ENCODE data around the gene COMMD2. TPM values are rescaled to one million over a fixed set of nuclear protein-coding genes. Genes with fewer than 3 reads are reported as not detected.
A peak's percentile ranks its signal among the peaks of the same experiment; 100 is the strongest.

Gene COMMD2
- 10 to 100 TPM; 62.7 to 83.5 (median 80.9) TPM for polyA plus RNA-seq

DNA sequence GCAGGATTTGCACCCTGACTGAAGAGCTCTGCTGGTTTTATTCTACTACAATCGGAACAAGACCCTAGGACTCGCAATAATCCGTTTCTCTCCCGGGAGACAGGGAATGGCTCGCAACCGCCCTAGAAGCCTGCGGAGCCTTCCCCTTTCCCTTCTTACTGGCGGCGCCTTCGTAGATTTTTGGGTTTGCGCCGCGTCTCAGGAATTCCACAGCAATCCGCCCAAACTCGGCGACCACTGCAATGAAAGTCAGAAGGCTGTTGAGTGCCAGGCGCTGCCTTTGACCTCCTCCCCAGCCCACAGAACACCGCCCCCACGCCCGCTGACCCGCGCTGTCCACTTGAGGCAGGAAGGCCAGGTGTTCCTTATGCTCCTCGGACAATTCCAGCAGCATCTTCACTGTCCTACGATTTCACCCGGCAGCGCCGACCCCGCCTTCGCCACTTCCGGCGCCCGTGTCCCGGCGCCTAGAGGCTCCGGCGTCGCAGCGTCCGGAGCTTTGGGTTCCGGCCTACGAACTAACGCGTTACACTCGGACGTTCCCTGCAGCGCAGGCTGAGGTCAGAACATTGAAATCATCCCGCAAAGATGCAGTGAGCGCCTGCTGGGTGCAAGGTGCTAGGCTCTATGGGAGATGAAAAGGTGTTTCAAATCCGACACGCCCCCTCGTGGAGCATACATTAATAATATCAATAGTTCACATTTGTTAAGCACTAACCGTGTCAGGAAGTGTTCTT, at the start of gene COMMD2:
COMMD2 (minus strand) TSS at position 439 of the 737 bp plus-strand sequence; CDS start at position 394, 45 bp downstream.
- Mint-ChIP-seq H3K9me3 (no peaks in the 10 kb centered on the region), H3K4me1 (peaks cover 26 to 52% of the 10 kb centered on the region in 2 donors), H3K4me3 (peak within 1 kb of the TSS; percentile 96 to 98 (median 97)), H3K27me3 (ENCODE audit: low read depth in 3 of 3) (peaks cover 0 to 2% (median 1%) of the 10 kb centered on the region in 3 donors), H3K36me3 (peaks cover 7 to 20% (median 19%) of the 10 kb centered on the region in 3 donors), H3K27ac (peak within 1 kb of the TSS; percentile 86 to 93 (median 90))
- DNase-seq, result peak; percentile 67 to 73 (median 68)

DNA sequence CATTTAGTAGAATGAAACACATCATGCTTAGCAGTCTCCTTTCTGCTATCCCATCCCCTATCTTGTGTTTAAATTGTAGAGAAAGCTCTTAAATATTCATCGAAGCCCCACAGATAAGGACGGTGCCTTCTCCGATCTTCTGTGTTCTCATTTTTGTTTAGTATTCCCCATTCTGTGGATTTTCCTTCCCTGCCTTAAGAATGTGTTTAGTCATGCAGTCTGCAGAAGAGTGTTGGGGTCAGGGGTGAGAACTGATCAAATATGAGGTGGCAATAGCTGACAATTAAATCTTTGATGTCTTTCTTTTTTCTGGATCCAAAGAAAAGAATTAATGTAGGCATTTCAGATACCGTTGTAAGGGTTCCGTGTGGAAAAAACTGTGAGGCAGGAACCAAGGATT, 49.4 kb upstream of the COMMD2 start:
- no peaks in the 10 kb centered on the region for H3K36me3 Mint-ChIP-seq
- H3K27ac Mint-ChIP-seq, result no peak overlapping the region
- H3K9me3 Mint-ChIP-seq, result peaks cover 0 to 2% (median 0%) of the 10 kb centered on the region in 6 donors
- H3K4me3 Mint-ChIP-seq, result no peak overlapping the region
- peaks cover 3 to 10% (median 3%) of the 10 kb centered on the region in 3 donors for H3K27me3 Mint-ChIP-seq (ENCODE audit: low read depth in 3 of 3)
- H3K4me1 Mint-ChIP-seq, result peaks cover 0 to 4% of the 10 kb centered on the region in 2 donors
- DNase-seq, result no peak

DNA sequence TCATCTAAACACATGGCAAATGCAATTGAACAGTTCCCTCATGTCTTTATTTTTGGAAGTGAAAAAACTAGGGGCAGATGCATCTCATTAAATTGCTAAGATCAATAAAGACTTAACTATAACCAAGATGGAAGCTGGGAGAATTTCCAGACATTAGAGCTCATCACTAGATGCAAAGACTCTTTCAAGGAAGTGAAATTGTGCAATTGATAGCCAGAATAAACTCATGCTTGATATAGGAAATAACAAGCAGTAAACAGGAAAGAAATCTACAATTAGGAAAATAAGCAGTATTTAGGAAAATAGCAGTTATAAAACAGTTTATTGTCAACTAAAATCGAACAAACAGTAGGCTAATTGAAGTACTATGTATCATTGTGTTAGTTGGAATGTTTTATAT, 48.9 kb upstream of the COMMD2 start:
- Mint-ChIP-seq H3K36me3 (no peaks in the 10 kb centered on the region), H3K9me3 (peaks cover 0 to 2% (median 0%) of the 10 kb centered on the region in 6 donors), H3K4me1 (no peaks in the 10 kb centered on the region), H3K27ac (no peak overlapping the region), H3K4me3 (no peak overlapping the region), H3K27me3 (ENCODE audit: low read depth in 3 of 3) (peaks cover 0 to 6% (median 3%) of the 10 kb centered on the region in 3 donors)
- no peak for DNase-seq

DNA sequence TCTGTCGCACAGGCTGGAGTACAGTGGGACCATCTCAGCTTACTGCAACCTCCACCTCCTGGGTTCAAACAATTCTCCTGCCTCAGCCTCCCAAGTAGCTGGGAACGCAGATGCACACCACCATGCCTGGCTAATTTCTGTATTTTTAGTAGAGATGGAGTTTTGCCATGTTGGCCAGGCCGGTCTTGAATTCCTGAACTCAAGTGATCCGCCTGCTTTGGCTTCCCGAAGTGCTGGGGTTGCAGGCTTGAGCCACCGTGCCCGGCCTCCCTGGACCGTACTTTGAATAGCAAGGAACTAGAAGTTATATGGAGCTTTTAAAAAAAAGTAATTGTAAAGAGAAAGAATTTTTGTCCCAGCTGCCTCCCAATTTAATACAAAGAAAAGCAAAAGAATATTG, 48.4 kb upstream of the COMMD2 start:
- no peaks in the 10 kb centered on the region for H3K36me3 Mint-ChIP-seq
- H3K27me3 Mint-ChIP-seq (ENCODE audit: low read depth in 3 of 3), result peaks cover 0 to 6% (median 3%) of the 10 kb centered on the region in 3 donors
- no peak overlapping the region for H3K4me3 Mint-ChIP-seq
- H3K9me3 Mint-ChIP-seq, result peaks cover 0 to 1% (median 0%) of the 10 kb centered on the region in 6 donors
- no peak for DNase-seq
- H3K4me1 Mint-ChIP-seq, result no peaks in the 10 kb centered on the region
- no peak overlapping the region for H3K27ac Mint-ChIP-seq

DNA sequence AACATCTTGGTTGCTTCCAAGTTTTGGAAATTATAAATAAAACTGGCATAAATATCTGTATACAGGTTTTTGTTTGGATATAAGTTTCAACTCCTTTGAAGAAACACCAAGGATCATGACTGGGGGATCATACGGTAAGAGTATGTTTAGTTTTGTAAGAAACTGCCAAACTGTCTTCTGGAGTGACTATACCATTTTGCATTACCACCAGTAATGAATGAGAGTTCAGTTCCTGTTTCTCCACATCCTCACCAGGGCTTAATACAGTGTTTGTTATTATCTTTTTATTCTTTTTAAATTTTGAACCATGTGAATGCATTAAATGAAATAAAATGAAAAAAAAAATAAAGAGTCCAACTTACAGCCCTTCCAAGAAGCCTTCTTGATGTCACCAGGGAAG, 43.7 kb upstream of the COMMD2 start:
- Mint-ChIP-seq H3K27me3 (ENCODE audit: low read depth in 3 of 3) (peaks cover 0 to 10% (median 7%) of the 10 kb centered on the region in 3 donors), H3K4me1 (no peaks in the 10 kb centered on the region), H3K9me3 (peaks cover 0 to 1% (median 0%) of the 10 kb centered on the region in 6 donors), H3K4me3 (no peak overlapping the region), H3K27ac (no peak overlapping the region), H3K36me3 (no peaks in the 10 kb centered on the region)
- DNase-seq, result no peak

DNA sequence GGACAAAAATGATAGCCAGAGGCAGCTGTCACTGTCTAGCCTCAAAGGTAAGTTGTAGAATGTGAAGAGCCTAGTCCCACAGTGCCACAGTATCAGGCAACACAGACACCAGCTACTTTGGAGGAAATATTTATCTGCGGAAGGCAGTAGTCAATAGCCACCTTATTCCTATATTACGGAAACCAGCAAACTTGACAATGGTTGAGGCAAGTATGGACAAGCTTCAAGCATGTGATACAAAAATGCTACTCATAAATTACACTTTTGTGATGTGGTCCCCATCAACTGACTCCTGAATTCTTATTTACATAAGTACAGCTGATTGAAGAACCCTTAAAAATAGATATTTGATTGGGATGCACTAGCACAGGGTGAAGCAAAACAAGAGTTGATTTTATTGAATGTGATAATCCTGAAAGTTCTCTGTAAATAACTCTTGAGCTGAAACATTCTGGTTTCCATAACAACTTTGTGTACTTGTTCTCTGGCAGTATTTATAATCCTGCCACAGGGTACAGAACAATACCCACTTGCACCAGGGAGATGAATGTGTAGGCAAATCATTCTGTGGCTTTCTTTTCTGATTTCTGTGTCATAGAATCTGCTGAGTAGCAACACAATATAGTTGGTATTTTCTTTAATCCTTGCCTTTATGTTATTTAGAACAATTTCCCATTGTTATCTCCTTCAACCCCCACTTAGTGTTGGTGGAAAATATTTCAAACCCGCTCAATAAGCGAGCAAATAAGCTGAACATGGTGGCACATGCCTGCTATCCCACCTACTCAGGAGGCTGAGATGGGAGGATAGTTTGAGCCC, 40.4 kb upstream of the COMMD2 start, which contains the start of gene ANKUB1:
ANKUB1 (minus strand) TSS at position 103 of the 819 bp plus-strand sequence. CDS start 188 bp downstream, outside the sequence.
- Mint-ChIP-seq H3K9me3 (no peaks in the 10 kb centered on the region), H3K4me3 (no peak within 1 kb of the TSS), H3K36me3 (no peaks in the 10 kb centered on the region), H3K27ac (peak within 1 kb of the TSS in 1 of 6 donors; percentile 42), H3K4me1 (no peaks in the 10 kb centered on the region), H3K27me3 (ENCODE audit: low read depth in 3 of 3) (peaks cover 3 to 15% (median 7%) of the 10 kb centered on the region in 3 donors)
- DNase-seq, result no peak

DNA sequence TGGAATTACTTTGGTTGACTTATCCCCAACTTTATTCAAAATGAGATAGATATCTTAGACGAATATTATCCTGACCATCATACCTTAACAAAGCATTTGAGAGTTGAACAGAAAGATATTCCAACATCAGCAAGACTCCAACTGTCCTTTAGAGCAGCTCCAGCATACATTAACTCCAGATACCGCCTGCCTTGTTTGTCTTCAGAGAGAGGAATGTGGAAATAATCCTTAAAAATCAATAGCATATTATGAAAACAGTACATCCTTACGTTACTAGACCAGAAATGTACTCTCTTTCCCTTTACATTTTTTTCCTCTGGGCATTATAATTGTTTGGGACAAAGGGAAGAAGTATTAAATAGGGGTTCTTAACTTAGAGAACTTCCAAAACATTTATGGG, 38.4 kb upstream of the COMMD2 start:
- H3K9me3 Mint-ChIP-seq, result peaks cover 0 to 6% (median 0%) of the 10 kb centered on the region in 6 donors
- H3K36me3 Mint-ChIP-seq, result no peaks in the 10 kb centered on the region
- peaks cover 4 to 20% (median 6%) of the 10 kb centered on the region in 3 donors for H3K27me3 Mint-ChIP-seq (ENCODE audit: low read depth in 3 of 3)
- H3K4me3 Mint-ChIP-seq, result no peak overlapping the region
- H3K27ac Mint-ChIP-seq, result no peak overlapping the region
- H3K4me1 Mint-ChIP-seq, result no peaks in the 10 kb centered on the region
- DNase-seq, result no peak

DNA sequence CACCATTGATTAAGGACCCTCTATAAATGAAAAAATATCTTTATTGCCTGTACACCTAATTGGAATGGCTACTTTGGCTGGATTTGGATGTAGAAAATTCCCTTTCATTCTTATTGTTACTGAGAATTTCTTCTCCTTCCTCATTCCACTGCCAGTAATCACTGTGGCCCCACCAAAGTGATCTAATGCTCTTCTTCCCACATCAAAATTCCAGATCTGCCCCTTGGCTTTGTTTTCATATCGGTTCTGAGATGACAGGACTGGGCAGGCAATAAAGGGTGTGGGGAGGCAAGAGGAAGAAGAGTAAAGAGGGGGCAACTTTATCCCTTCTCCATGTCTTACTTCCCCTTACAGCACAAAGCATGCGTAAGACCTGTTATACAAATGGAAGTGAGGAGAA, 38.0 kb upstream of the COMMD2 start:
- H3K4me1 Mint-ChIP-seq, result no peaks in the 10 kb centered on the region
- no peak for DNase-seq
- peaks cover 0 to 6% (median 0%) of the 10 kb centered on the region in 6 donors for H3K9me3 Mint-ChIP-seq
- H3K27ac Mint-ChIP-seq, result no peak overlapping the region
- H3K36me3 Mint-ChIP-seq, result no peaks in the 10 kb centered on the region
- no peak overlapping the region for H3K4me3 Mint-ChIP-seq
- peaks cover 4 to 24% (median 6%) of the 10 kb centered on the region in 3 donors for H3K27me3 Mint-ChIP-seq (ENCODE audit: low read depth in 3 of 3)

DNA sequence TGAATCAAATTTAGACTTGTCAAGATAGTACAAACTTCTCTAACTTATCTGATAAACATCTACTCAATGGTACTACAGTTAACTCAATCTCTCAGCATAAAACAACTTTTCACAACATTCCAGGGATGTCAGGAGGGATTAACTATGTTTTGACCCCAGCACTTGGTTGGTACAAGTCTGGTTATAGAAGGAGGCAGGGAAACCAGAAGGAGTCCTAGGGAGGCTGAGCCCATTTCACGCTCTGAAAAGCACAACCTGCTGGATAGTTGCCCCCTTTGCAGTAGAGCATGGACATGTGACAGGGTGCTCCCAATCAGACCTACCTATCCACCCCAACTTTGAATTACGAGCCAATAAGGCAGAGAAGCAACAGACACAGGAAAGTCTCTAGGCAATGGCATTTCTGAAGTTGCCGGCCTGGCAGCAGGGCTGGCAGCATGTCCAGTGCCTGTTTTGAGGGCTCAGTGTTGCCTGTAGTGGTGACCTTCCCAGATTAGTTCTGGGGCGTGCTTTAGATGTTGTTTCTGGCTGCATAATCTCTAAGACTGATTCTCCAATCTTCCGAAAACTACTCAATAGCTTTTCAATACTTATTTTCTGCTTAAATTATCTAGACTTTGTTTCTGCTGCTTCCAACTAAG, 31.9 kb upstream of the COMMD2 start:
- DNase-seq, result no peak
- H3K4me3 Mint-ChIP-seq, result no peak overlapping the region
- peaks cover 1 to 9% (median 2%) of the 10 kb centered on the region in 3 donors for H3K27me3 Mint-ChIP-seq (ENCODE audit: low read depth in 3 of 3)
- H3K4me1 Mint-ChIP-seq, result no peaks in the 10 kb centered on the region
- no peaks in the 10 kb centered on the region for H3K36me3 Mint-ChIP-seq
- H3K27ac Mint-ChIP-seq, result no peak overlapping the region
- peaks cover 0 to 6% (median 0%) of the 10 kb centered on the region in 6 donors for H3K9me3 Mint-ChIP-seq

DNA sequence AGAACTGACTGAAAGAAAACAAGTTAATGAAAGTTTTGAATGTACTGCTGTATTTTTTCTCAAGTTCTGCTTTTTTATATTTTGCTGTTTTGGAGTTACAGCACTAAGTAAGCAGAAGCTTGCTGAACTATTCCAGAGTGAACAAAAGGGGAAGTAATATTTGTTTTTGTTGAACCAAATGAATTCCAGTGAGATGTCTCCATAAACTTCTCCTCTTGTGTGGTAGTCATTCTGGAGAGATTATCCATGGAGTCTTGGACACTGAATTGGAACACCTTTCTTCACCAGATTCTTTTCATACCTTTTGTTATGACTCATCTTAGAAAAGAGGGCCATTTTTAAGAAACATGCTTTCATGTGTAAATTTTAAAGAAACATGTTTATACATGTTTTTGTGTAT, 31.3 kb upstream of the COMMD2 start:
- Mint-ChIP-seq H3K4me3 (no peak overlapping the region), H3K27me3 (ENCODE audit: low read depth in 3 of 3) (peaks cover 1 to 9% (median 2%) of the 10 kb centered on the region in 3 donors), H3K27ac (no peak overlapping the region), H3K4me1 (no peaks in the 10 kb centered on the region), H3K36me3 (no peaks in the 10 kb centered on the region), H3K9me3 (peaks cover 0 to 6% (median 0%) of the 10 kb centered on the region in 6 donors)
- no peak for DNase-seq

DNA sequence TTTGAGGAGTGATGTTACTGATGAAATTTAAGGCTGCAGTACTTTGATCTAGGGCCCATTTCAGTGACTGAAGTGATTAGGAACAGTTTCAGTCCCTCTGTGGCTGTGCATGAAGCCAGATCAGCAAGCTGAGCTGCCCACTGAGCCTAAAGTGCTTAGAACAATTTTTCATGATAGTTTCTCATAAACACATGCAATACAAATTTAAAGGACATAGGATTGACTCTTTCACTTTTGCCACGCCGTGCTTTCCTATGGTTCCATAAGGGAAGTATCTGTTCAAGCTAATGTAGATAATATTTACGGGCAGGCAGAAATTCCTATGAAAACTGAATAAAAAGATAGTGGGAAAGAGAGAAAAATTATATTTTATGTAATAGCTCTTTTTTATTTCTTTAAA, 29.5 kb upstream of the COMMD2 start:
- Mint-ChIP-seq H3K27me3 (ENCODE audit: low read depth in 3 of 3) (peaks cover 2 to 7% (median 4%) of the 10 kb centered on the region in 3 donors), H3K9me3 (peaks cover 0 to 5% (median 0%) of the 10 kb centered on the region in 6 donors), H3K4me3 (no peak overlapping the region), H3K4me1 (no peaks in the 10 kb centered on the region), H3K27ac (no peak overlapping the region), H3K36me3 (no peaks in the 10 kb centered on the region)
- DNase-seq, result no peak

DNA sequence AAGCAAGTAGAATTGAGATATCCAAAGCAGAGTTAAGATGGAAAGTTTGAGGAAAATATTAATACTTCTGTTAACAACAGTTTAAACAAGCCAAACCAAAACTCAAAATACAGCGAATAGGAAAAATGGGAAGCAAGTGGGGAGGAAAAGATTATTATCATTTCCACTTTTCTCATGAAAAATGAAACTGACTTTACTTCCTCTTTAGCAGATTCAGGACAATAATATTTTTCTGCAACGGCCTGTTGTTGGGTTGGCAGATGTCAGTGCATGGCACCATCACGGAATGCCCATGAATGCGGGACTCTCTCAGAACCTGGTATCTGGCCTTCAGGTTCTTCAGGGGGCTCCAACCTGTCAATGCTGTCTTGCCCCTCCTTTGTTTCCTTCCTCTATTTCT, 28.9 kb upstream of the COMMD2 start:
- Mint-ChIP-seq H3K9me3 (no peaks in the 10 kb centered on the region), H3K4me1 (no peaks in the 10 kb centered on the region), H3K27ac (peak overlapping the region in 1 of 6 donors; percentile 31)

DNA sequence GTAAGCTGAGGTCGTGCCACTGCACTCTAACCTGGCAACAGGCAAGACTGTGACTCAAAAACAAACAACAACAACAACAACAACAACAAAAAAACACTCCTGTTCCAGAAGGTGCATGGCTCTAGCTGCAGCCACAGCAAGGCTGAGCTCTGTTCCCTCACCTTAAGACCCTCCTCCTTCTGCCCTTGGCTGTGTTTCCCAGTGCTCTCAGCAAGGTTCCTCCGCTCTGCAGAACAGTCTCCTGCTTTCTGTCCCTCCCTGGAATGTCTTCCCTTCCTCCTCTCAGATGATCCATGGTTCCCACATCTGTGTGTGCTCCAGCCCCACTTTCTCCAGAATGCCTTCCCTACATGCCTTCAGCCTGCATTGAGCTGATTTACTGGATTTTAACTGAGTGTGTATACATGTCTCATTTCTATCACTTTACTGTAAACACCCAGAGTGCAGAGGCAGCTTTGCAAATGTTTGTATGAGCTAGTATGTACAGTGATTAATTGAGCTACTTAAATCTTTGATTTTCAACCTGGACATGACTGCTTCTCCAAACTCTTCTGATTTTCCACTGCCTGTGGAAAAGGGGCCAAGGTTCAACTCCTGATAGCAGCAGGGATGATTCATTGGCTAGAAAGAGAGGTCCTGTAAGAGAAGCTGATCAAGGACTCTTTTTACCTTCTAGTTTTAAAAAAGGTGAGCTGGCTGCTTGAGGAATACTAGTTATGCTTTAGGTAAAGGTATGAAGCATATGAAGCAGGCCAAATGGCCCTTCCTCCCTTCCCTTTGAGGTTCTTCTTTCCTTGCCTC, 25.3 kb upstream of the COMMD2 start:
- Mint-ChIP-seq H3K27ac (peak overlapping the region in 1 of 6 donors; percentile 65), H3K4me3 (no peak overlapping the region), H3K4me1 (no peaks in the 10 kb centered on the region), H3K36me3 (no peaks in the 10 kb centered on the region), H3K9me3 (no peaks in the 10 kb centered on the region), H3K27me3 (ENCODE audit: low read depth in 3 of 3) (peaks cover 2 to 7% (median 4%) of the 10 kb centered on the region in 3 donors)
- no peak for DNase-seq

More for the DNA sequence above, 28.9 kb upstream of the COMMD2 start:
- no peak overlapping the region for H3K4me3 Mint-ChIP-seq
- DNase-seq, result no peak
- H3K27me3 Mint-ChIP-seq (ENCODE audit: low read depth in 3 of 3), result peaks cover 2 to 7% (median 4%) of the 10 kb centered on the region in 3 donors
- H3K36me3 Mint-ChIP-seq, result no peaks in the 10 kb centered on the region

All from immature natural killer cell (primary cell).